Bronchial epithelial cell (primary cell): Measurements from ENCODE around the gene TMEM82. TPM values are rescaled to one million over a fixed set of nuclear protein-coding genes. Genes with fewer than 3 reads are reported as not detected.

Source experiments
- DNase-seq: peaks from one replicate; pipeline ENCODE4 v3.0.0-alpha.2; 2010; ENCODE audit warnings: low read depth
- FAIRE-seq: peaks from 2 replicates; lab custom pipeline; 2011; peaks lifted over from hg19 to GRCh38; lab: Jason Lieb, UNC
- H3K27me3 ChIP-seq: 2 replicates; pipeline ENCODE4 v1.5.1; 2011; ENCODE audit warnings: low read length; ENCODE audit not compliant: control insufficient read depth, insufficient read depth
- H3K36me3 ChIP-seq: 2 replicates; pipeline ENCODE4 v1.5.1; 2011; ENCODE audit warnings: low read length; ENCODE audit not compliant: control insufficient read depth, insufficient read depth
- H3K4me3 ChIP-seq: 2 replicates; pipeline ENCODE4 v1.5.1; 2011; ENCODE audit warnings: mild to moderate bottlenecking, low read depth, low read length, control low read depth
- total RNA-seq: library from RNA; depleted of rRNA; stranded (reverse); fragments of >200 nt; gene quantifications from 2 replicates; pipeline ENCODE4 v1.2.1, GENCODE V29; 2014
- TF ChIP-seq, protein P1 (sequence below): IDR thresholded peaks from 2 replicates; pipeline ENCODE4 v1.5.1; 2011; ENCODE audit warnings: mild to moderate bottlenecking, moderate library complexity, low read length, control low read depth, inconsistent platforms; ENCODE audit not compliant: insufficient read depth, severe bottlenecking

TMEM82 gene
- total RNA-seq, 1 donor from 2014 or later, result not detected

DNA sequence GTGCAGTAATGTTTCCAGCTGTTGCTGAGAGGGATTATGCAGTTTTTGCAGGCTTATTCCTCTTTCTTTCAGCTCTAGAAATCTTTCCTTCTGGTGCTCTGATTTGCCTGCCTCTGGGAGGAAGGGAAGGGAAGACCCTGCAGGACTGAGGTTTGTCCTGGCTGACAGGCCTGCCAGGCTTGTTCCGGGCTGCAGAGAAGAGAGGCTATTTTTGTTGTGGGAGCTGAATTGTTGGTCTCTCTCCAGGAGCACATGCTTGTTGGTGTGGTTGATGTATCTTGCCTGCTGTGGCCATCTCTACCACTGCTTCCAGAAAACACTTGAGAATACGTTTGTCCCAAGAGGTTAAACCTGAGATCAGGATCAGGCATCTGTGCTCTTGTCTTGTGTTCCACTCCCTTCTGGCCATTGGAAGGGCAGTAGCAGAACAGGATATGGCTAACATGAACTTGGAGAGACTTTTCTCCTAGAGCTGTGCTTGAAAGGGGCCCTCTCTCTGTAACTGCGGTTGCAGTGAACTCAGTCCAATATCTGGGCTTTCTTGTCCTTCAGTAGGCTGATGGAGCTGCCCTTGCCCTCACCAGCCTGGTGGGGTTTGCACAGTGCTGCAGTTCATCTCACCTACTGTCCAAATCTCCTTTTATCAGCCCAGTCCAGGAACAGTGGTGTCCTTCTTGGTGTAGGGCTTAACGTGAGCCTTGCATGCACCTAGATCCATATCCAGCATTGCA, 27.7 kb upstream of the TMEM82 start:
- TF ChIP-seq, protein P1, sequence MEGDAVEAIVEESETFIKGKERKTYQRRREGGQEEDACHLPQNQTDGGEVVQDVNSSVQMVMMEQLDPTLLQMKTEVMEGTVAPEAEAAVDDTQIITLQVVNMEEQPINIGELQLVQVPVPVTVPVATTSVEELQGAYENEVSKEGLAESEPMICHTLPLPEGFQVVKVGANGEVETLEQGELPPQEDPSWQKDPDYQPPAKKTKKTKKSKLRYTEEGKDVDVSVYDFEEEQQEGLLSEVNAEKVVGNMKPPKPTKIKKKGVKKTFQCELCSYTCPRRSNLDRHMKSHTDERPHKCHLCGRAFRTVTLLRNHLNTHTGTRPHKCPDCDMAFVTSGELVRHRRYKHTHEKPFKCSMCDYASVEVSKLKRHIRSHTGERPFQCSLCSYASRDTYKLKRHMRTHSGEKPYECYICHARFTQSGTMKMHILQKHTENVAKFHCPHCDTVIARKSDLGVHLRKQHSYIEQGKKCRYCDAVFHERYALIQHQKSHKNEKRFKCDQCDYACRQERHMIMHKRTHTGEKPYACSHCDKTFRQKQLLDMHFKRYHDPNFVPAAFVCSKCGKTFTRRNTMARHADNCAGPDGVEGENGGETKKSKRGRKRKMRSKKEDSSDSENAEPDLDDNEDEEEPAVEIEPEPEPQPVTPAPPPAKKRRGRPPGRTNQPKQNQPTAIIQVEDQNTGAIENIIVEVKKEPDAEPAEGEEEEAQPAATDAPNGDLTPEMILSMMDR, result no peak
- no peaks in the 10 kb centered on the region for H3K27me3 ChIP-seq
- peaks cover 25% of the 10 kb centered on the region for H3K36me3 ChIP-seq
- no peak overlapping the region for H3K4me3 ChIP-seq
- FAIRE-seq (peak; percentile 86), DNase-seq (no peak)

DNA sequence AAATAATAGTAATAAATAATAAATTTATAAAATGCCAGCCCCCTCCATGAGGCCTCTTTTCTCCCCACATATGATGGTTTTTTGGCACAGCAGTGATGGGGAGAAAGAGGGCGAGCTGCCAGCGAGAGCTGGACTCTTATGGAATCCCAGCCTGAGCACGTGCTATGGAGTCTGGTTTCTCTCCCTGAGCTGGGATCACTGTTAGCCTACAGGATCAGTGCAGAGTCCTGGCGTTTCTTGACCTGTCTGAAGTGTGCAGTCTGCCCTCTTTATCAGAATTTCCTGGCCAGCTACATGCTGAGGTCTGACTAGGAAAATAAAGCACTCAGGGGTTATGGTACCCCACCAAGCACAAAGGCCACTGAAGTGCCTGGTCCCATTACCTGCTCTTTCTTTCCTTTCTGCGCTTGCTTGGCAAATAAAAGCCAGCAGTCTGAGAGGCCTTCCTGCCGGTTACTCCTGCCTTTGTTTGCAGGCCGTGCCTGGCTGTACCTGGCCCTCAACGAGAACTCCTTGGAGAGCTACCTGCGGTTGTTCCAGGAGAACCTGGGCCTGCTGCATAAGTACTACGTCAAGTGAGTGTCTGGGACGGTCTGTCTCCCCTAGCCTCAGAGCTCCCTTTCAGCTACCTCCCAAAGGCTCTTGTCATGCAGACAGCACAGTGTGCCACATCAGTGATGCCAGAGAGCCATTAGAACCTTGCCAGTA, 24.7 kb upstream of the TMEM82 start:
- peaks cover 35% of the 10 kb centered on the region for H3K36me3 ChIP-seq
- TF ChIP-seq, protein P1, result no peak
- no peaks in the 10 kb centered on the region for H3K27me3 ChIP-seq
- FAIRE-seq (no peak), DNase-seq (no peak)
- H3K4me3 ChIP-seq, result no peak overlapping the region

DNA sequence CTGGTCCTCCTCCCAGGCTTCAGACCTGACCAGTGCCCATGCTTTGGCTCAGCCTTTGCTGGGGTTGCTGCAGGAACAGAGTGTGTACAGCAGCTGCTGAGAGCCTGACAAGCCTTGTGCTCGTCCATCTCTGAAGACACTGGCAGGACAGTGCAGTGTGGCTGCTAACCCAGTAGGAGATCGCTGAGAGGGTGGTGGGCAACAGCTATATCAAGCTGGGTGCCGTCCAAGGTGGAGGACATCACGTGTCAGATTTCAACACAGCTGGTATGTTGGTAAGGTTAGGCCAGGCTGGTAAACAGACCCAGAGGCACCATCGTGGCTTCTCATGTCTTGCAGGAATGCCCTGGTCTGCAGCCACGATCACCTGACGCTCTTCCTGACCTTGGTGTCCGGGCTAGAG, 24.1 kb upstream of the TMEM82 start:
- DNase-seq (no peak), FAIRE-seq (peak; percentile 83)
- Histone ChIP-seq H3K4me3 (no peak overlapping the region), H3K27me3 (no peaks in the 10 kb centered on the region), H3K36me3 (peaks cover 38% of the 10 kb centered on the region)
- TF ChIP-seq, protein P1, result no peak

DNA sequence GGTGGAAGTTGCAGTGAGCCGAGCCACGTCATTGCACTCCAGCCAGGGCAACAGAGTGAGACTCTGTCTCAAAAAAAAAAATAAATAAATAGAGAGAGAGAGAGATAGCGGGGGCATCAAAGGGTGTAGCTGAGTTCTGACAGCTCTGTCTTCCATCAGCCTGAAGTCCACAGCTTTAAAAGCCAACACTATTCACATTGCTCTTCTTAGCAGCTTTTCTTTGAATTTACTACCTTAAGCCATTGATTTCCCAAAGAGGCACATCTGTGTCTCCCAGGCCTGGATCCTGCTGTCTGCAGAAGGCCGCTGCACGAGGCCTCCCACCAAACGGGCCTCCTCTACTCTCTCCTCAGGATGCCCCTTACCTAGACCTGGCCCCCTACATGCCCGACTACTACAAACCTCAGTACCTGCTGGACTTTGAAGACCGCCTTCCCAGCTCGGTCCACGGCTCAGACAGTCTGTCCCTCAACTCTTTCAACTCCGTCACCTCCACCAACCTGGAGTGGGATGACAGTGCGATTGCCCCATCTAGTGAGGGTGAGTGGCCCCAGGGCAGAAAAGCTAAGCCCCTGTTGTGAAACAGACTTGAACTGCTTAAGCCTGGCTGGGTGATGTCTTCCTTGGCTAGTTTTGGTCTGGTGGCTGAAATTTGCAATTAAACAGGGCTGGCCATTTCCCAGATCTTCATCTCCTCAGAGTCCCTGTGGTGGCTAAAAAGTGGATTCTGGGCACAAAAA, 22.7 kb upstream of the TMEM82 start:
- H3K4me3 ChIP-seq, result no peak overlapping the region
- peaks cover 44% of the 10 kb centered on the region for H3K36me3 ChIP-seq
- TF ChIP-seq, protein P1, result no peak
- H3K27me3 ChIP-seq, result no peaks in the 10 kb centered on the region
- FAIRE-seq (no peak), DNase-seq (no peak)

DNA sequence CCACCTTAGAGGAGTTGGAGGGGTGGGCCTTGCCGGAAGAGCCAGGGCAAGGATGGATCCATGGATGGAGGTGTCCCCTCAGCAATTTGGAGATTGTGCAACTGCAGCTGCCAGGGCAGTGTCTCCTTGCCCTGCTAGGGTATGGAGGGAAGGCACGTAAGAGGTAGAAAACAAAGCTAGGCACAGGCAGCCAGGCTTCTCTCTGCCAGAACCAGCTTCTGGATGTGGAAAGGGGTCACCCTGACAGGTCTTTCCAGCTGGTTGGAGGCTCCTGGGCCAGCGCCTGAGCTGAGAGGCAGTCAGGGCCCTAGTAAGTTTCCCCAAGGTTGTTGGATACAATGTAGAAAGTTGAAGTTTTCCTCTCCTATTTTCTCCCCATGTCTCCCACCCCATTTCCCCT, 21.4 kb upstream of the TMEM82 start:
- Histone ChIP-seq H3K27me3 (no peaks in the 10 kb centered on the region), H3K4me3 (no peak overlapping the region), H3K36me3 (peaks cover 48% of the 10 kb centered on the region)
- TF ChIP-seq, protein P1, result no peak
- no peak for DNase-seq
- no peak for FAIRE-seq
